ENCODE measurements around the gene OPA1. TPM values are rescaled to one million over a fixed set of nuclear protein-coding genes. Genes with fewer than 3 reads are reported as not detected.

OPA1 gene
- total and polyA plus RNA-seq, 2 experiments from 2014 or later: 24.9 to 89.9 TPM

DNA sequence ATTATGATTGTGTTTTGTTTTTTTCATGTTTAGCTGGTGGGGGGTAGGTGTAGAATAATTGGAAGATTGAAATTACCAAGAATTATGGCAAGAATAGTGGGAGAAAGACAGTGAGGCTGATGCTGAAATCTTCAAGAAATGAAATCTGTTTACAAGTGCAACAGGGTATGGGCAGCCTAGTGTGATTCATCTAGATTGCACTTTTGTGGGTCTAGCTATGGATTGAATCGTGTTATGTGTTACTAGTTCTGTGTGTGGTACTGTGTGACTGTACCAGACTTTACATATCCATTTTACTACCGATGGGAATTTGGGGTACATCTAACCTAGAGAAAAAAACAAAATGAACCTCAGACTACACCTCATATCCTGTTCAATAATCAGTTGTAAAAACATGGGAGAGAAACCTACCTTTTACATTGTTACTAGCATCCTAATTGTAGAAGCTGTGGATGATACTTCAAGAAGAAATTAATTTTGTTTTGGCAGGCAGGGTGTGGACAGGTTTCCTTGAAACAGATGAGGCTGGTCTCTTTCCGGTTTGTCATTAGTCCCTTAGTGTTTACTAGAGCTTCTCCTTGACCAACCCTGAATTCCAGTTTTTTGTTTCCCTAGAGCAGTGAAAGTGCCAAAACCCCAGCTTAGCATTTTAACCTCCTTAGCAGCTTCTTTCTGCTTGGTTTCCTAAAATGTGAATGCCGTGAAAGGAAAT lies 47.9 kb downstream of the OPA1 start:
- Histone ChIP-seq H3F3A (replicated peaks; ENCODE audit: low read depth) (no peaks in the 10 kb centered on the region), H4K20me1 (replicated peaks; ENCODE audit: insufficient read depth) (no peaks in the 10 kb centered on the region), H3K79me2 (replicated peaks; ENCODE audit: insufficient read depth) (no peaks in the 10 kb centered on the region), H2AFZ (no peak overlapping the region), H3K36me3 (ENCODE audit: insufficient read depth) (peaks cover 42% of the 10 kb centered on the region; the same call in 1 of the 2 replicates), H3K4me2 (no peak overlapping the region), H3K4me3 (no peak overlapping the region), H3K4me1 (ENCODE audit: insufficient read depth) (no peaks in the 10 kb centered on the region; the same call in 1 of the 2 replicates), H3K27ac (ENCODE audit: low read depth) (no peak overlapping the region), H3K27me3 (ENCODE audit: insufficient read depth) (no peaks in the 10 kb centered on the region), H3K9me2 (ENCODE audit: insufficient read depth) (no peaks in the 10 kb centered on the region)
- Mint-ChIP-seq H3K27ac (no peak overlapping the region), H3K4me1 (peaks cover 4% of the 10 kb centered on the region), H3K4me3 (no peak overlapping the region), H3K36me3 (ENCODE audit: low read depth) (peaks cover 28% of the 10 kb centered on the region), H3K27me3 (ENCODE audit: insufficient read depth, low read depth, poor library complexity) (no peaks in the 10 kb centered on the region), H3K9me3 (no peaks in the 10 kb centered on the region)
- ATAC-seq: no peak
- no peak for DNase-seq (ENCODE audit: low spot score)
- TF ChIP-seq EZH2phosphoT487 (IDR thresholded peaks at IDR 0.05; ENCODE audit: unreplicated experiment) (no peak), ZNF331 (CRISPR knock-in tag; IDR thresholded peaks at IDR 0.05; ENCODE audit: low read depth) (no peak), EZH2 (IDR thresholded peaks at IDR 0.05; ENCODE audit: low read depth, unreplicated experiment) (no peak), NANOG (IDR thresholded peaks at IDR 0.05; ENCODE audit: borderline replicate concordance) (no peak), ZNF114 (CRISPR knock-in tag; IDR thresholded peaks at IDR 0.05) (no peak), STAT1 (IDR thresholded peaks at IDR 0.05; ENCODE audit: unreplicated experiment) (no peak), POLR2AphosphoS5 (IDR thresholded peaks at IDR 0.05; ENCODE audit: low read depth) (no peak), JUNB (IDR thresholded peaks at IDR 0.05; ENCODE audit: unreplicated experiment) (no peak)
- TF ChIP-seq, protein P1, sequence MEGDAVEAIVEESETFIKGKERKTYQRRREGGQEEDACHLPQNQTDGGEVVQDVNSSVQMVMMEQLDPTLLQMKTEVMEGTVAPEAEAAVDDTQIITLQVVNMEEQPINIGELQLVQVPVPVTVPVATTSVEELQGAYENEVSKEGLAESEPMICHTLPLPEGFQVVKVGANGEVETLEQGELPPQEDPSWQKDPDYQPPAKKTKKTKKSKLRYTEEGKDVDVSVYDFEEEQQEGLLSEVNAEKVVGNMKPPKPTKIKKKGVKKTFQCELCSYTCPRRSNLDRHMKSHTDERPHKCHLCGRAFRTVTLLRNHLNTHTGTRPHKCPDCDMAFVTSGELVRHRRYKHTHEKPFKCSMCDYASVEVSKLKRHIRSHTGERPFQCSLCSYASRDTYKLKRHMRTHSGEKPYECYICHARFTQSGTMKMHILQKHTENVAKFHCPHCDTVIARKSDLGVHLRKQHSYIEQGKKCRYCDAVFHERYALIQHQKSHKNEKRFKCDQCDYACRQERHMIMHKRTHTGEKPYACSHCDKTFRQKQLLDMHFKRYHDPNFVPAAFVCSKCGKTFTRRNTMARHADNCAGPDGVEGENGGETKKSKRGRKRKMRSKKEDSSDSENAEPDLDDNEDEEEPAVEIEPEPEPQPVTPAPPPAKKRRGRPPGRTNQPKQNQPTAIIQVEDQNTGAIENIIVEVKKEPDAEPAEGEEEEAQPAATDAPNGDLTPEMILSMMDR (conservative IDR thresholded peaks at IDR 0.05; ENCODE audit: low read depth in 2 of 2): no peak
- TF ChIP-seq, protein P2, sequence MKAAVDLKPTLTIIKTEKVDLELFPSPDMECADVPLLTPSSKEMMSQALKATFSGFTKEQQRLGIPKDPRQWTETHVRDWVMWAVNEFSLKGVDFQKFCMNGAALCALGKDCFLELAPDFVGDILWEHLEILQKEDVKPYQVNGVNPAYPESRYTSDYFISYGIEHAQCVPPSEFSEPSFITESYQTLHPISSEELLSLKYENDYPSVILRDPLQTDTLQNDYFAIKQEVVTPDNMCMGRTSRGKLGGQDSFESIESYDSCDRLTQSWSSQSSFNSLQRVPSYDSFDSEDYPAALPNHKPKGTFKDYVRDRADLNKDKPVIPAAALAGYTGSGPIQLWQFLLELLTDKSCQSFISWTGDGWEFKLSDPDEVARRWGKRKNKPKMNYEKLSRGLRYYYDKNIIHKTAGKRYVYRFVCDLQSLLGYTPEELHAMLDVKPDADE (IDR thresholded peaks at IDR 0.05): no peak
- TF ChIP-seq, protein P3, sequence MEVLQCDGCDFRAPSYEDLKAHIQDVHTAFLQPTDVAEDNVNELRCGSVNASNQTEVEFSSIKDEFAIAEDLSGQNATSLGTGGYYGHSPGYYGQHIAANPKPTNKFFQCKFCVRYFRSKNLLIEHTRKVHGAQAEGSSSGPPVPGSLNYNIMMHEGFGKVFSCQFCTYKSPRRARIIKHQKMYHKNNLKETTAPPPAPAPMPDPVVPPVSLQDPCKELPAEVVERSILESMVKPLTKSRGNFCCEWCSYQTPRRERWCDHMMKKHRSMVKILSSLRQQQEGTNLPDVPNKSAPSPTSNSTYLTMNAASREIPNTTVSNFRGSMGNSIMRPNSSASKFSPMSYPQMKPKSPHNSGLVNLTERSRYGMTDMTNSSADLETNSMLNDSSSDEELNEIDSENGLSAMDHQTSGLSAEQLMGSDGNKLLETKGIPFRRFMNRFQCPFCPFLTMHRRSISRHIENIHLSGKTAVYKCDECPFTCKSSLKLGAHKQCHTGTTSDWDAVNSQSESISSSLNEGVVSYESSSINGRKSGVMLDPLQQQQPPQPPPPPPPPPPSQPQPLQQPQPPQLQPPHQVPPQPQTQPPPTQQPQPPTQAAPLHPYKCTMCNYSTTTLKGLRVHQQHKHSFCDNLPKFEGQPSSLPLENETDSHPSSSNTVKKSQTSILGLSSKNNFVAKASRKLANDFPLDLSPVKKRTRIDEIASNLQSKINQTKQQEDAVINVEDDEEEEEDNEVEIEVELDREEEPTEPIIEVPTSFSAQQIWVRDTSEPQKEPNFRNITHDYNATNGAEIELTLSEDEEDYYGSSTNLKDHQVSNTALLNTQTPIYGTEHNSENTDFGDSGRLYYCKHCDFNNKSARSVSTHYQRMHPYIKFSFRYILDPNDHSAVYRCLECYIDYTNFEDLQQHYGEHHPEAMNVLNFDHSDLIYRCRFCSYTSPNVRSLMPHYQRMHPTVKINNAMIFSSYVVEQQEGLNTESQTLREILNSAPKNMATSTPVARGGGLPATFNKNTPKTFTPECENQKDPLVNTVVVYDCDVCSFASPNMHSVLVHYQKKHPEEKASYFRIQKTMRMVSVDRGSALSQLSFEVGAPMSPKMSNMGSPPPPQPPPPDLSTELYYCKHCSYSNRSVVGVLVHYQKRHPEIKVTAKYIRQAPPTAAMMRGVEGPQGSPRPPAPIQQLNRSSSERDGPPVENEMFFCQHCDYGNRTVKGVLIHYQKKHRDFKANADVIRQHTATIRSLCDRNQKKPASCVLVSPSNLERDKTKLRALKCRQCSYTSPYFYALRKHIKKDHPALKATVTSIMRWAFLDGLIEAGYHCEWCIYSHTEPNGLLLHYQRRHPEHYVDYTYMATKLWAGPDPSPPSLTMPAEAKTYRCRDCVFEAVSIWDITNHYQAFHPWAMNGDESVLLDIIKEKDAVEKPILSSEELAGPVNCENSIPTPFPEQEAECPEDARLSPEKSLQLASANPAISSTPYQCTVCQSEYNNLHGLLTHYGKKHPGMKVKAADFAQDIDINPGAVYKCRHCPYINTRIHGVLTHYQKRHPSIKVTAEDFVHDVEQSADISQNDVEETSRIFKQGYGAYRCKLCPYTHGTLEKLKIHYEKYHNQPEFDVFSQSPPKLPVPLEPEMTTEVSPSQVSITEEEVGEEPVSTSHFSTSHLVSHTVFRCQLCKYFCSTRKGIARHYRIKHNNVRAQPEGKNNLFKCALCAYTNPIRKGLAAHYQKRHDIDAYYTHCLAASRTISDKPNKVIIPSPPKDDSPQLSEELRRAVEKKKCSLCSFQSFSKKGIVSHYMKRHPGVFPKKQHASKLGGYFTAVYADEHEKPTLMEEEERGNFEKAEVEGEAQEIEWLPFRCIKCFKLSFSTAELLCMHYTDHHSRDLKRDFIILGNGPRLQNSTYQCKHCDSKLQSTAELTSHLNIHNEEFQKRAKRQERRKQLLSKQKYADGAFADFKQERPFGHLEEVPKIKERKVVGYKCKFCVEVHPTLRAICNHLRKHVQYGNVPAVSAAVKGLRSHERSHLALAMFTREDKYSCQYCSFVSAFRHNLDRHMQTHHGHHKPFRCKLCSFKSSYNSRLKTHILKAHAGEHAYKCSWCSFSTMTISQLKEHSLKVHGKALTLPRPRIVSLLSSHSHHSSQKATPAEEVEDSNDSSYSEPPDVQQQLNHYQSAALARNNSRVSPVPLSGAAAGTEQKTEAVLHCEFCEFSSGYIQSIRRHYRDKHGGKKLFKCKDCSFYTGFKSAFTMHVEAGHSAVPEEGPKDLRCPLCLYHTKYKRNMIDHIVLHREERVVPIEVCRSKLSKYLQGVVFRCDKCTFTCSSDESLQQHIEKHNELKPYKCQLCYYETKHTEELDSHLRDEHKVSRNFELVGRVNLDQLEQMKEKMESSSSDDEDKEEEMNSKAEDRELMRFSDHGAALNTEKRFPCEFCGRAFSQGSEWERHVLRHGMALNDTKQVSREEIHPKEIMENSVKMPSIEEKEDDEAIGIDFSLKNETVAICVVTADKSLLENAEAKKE (CRISPR knock-in tag; IDR thresholded peaks at IDR 0.05): no peak
- TF ChIP-seq, protein P4, sequence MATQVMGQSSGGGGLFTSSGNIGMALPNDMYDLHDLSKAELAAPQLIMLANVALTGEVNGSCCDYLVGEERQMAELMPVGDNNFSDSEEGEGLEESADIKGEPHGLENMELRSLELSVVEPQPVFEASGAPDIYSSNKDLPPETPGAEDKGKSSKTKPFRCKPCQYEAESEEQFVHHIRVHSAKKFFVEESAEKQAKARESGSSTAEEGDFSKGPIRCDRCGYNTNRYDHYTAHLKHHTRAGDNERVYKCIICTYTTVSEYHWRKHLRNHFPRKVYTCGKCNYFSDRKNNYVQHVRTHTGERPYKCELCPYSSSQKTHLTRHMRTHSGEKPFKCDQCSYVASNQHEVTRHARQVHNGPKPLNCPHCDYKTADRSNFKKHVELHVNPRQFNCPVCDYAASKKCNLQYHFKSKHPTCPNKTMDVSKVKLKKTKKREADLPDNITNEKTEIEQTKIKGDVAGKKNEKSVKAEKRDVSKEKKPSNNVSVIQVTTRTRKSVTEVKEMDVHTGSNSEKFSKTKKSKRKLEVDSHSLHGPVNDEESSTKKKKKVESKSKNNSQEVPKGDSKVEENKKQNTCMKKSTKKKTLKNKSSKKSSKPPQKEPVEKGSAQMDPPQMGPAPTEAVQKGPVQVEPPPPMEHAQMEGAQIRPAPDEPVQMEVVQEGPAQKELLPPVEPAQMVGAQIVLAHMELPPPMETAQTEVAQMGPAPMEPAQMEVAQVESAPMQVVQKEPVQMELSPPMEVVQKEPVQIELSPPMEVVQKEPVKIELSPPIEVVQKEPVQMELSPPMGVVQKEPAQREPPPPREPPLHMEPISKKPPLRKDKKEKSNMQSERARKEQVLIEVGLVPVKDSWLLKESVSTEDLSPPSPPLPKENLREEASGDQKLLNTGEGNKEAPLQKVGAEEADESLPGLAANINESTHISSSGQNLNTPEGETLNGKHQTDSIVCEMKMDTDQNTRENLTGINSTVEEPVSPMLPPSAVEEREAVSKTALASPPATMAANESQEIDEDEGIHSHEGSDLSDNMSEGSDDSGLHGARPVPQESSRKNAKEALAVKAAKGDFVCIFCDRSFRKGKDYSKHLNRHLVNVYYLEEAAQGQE (IDR thresholded peaks at IDR 0.05; ENCODE audit: unreplicated experiment): no peak

All from GM23338 (cell line).